Forelimb muscle (tissue), 1 donor: ENCODE measurements around the gene LIN9. TPM values are rescaled to one million over a fixed set of nuclear protein-coding genes. Genes with fewer than 3 reads are reported as not detected.
"Not testable (repeated sequence)": the region's sequence is repeated elsewhere in the genome, so short reads cannot be mapped to it uniquely, and the experiment has no call there.

Experiments used
- DNase-seq: peaks from one replicate; pipeline ENCODE4 v3.0.0-alpha.2; 2013; ENCODE audit warnings: low read depth
- polyA plus RNA-seq: library from polyadenylated mRNA; unstranded; fragments of 120-200 nt; gene quantifications from one replicate; pipeline ENCODE4 v1.2.1, GENCODE V29; 2013; ENCODE audit not compliant: insufficient read length

The LIN9 gene, protein sequence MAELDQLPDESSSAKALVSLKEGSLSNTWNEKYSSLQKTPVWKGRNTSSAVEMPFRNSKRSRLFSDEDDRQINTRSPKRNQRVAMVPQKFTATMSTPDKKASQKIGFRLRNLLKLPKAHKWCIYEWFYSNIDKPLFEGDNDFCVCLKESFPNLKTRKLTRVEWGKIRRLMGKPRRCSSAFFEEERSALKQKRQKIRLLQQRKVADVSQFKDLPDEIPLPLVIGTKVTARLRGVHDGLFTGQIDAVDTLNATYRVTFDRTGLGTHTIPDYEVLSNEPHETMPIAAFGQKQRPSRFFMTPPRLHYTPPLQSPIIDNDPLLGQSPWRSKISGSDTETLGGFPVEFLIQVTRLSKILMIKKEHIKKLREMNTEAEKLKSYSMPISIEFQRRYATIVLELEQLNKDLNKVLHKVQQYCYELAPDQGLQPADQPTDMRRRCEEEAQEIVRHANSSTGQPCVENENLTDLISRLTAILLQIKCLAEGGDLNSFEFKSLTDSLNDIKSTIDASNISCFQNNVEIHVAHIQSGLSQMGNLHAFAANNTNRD
- 6.7 TPM for polyA plus RNA-seq

DNA sequence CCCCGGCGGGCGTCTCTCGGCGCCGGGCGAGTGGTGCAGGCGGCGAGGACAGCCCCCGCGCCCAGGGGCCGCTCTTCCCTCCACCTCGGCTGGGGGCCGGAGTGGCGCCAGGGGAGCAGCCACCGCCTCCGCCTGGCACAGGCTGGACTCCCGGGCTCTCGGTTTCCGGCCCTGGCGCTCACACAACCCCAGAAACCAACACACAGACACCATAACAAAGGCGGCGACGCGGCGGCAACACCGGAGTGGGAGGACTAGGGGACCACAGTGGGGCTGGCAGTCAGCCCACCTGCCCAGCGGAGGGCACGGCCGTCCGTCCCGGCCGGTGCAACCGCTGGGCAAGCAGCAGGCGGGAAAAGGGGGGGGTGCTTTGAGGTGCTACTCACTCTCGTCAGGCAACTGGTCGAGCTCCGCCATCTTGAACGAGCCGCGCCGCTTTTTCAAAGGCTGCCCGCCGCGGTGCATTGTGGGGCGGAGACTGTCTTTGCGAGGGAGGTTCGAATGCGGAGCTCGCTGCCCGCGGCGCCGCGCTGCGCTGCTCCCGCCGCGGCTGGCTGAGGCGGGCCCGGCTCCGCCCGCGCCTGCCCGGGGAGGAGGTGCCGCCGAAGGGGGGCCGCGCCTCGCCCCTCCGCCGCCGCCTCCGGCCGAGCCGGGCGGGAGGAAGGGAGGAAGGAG lies at the start of gene LIN9:
LIN9 (minus strand) TSS at position 442 of the 675 bp plus-strand sequence; CDS start at position 417, 25 bp downstream.
- peak; percentile 61 for DNase-seq

DNA sequence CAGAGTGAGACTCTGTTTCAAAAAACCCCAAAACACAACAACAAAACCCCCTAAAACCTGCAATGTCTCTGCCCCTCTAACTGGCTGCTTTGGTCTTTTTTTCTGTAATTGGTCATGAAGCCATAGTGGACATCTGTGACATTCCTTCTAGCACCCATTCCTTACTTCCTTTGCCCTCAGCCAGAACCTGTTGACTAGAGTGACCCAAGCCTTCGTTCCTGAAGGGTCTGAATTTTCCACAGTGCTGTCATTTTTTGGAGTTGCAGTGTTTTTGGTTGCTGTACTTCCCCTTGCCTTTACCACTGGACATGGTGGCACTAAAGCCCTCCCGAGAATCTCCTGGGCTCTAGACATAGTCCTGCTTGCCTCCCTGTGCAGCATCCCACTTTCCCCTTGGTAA lies 48.5 kb upstream of the LIN9 start:
- no peak for DNase-seq

DNA sequence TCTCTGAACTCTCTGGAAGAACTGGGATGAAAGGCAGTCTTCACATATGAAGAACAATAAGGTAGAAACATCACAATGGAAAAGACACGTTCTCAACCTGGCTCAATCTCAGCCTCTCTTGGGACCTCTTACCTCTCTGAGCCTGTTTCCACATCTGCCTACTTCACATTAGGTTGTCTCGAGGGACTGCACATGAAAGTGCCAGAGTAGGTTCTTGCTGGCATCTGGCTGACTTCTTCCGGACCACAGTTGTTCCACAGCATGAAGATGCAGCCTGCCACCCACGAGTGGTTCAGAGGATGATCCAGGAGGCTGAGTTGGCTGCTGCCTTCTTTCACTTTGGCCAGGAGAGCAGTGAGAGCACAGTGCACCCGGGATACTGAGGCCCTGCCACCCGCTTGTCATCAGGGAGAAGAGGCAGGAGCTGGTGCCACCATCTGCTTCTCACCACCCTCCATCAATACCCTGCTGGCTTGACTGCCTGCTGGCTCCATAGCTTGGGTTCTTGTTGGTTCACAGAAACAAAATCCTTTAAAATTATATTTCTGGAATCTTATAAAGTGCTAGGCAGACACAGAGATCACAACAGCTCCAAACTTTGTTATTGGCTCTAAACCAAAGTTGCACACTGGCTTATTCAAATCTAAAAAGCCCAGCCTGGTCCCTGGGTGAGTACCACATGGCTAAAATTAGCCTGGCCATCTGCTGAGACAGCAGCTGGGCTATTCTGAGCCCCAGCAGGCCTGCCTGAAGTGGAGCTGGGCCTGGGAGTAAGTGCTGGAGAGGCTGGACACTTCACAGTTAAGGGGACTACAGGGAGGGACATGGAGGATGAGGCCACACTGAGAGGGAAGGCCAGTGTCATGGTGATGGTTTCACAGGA lies 46.9 kb upstream of the LIN9 start:
- DNase-seq: peak; percentile 19

DNA sequence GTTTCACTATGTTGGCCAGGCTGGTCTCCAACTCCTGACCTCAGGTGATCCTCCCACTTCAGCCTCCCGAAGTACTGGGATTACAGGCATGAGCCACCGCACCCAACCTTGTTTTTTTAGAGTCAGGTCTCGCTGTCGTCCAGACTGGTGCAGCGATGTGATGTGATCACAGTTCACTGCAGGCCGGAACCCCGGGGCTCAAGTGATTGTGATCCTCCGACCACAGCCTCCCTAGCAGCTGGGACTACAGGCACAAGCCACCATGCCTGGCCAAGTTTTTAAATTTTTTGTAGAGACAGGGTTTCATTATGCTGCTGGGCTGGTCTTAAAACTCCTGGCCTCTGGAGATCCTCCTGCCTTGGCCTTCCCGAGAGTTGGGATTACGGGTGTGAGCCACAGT lies 46.1 kb upstream of the LIN9 start:
- DNase-seq: no peak

DNA sequence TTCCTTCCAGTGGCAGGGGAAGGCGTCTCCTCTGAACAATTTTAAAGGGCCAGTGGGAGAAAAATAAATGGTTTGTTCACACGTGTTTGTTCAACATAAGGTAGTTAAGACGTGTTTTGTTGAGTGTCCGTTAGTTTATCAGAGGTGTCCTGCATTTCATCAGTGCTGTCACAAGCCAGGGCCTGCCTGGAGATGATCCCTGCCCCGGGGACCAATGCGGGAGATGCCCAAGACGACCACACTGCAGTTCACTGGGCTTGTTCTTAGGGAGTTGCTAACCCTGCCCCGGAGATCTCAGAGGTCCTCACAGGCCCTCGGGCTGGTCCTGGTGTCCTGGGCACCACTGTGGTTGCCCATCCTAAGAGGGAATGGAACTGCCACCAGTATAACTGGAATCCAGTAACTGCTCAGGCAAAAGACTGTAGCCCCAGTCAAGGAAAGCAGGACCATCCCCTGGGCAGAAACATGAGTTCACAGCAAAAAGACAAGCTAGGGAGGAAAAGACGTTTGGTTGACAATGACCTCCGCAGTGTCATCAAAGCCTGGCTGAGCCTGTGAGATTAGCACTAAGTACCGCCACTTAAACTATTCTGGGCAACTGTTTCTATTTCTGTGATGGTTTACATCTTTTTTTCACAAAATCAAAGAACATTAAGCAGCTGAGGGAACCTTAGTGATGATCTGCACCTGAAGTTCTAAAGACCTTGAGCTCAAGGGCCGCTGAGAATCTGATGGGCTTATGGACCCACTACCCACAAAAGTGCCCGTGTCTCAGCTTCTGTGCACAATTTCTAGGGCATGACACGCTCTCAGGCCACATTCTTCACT lies 44.9 kb upstream of the LIN9 start:
- no peak for DNase-seq

DNA sequence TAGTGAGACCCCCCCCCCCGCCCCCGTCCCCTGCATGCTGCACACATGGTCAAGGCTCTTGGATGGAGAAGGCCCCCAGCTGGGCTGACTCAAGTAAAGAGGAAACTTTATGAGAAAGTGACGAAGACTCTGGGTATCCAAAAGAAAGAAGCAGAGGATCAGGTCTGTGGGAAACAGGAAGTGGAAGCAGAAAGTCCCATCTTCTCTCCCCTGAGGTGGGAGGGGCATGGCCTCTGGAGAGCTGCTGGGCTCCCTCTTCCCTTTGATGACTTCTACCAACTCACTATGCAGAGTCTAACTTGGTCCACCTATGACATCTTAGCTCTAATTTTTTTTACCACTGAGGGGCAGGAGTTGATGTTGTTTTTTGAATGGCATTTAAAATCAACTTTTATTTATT lies 42.7 kb upstream of the LIN9 start:
- DNase-seq: no peak

DNA sequence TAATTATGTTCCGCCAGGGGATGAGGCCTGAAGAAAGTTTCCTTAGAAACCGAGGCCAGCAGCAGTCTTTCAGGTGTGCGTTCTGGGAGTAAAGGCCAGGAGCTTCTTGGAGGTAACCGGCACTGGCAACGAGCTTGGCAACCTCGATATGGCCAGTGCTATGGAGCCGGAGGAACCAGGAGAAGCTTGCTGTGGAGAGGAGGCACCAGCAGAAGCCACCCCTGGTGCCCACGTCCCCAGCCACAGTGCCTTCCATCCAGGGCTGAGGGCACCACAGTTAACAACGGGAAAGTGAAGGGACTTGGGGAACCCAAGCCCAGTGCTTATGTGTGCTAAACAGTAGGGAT lies 41.5 kb upstream of the LIN9 start:
- DNase-seq: no peak

DNA sequence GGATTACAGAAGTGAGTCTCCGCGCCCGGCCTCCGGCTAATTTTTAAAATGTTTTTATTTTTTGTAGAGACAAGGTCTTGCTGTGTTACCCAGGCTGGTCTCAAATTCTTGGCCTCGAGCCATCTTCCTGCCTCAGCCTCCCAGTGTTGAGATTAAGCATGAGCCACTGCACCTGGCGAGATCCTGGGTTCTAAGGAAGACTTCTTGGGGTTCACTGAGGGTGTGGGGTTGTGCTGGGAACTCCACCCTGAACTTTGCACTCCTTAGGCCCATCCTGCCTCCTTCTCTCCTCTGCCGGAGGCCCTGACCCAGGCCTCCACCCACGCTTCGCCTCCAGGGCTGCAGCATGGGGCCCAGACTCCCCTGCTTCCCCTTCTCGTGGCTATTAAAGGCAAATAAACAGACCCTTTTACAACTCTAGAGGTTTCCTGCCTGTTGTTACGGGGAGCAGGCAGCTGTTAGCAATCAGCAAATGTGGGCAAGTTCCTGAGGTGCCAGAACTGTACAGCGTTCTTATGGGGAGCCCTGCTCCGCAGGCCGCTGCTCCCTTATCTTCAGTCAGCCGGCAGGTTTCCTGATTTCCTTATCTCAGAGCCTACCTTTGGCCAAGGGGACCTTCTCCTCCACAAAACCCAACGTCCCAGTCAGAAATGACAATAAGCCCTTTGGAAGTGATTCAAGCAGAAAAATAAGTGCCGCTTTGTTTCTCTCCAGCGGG lies 41.0 kb upstream of the LIN9 start:
- DNase-seq: no peak

DNA sequence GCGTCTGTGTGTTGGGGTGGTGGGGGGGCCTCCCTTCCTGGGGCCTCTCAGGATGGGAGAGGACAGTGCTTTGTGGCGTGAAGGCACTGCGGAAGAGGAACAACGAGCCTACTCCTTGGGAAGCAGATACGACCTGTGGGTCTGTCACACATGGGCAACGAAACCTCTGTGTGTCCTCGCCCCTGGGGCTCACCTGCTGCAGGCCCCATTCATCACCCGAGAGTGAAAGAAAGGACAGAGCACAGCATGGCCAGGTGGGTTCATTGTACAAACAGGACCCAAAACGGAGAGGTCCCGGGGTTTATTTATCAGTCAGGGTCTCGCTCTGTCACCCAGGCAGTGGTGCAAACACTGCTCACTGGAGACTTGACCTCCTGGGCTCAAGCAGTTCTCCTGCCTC lies 40.1 kb upstream of the LIN9 start:
- DNase-seq: no peak

DNA sequence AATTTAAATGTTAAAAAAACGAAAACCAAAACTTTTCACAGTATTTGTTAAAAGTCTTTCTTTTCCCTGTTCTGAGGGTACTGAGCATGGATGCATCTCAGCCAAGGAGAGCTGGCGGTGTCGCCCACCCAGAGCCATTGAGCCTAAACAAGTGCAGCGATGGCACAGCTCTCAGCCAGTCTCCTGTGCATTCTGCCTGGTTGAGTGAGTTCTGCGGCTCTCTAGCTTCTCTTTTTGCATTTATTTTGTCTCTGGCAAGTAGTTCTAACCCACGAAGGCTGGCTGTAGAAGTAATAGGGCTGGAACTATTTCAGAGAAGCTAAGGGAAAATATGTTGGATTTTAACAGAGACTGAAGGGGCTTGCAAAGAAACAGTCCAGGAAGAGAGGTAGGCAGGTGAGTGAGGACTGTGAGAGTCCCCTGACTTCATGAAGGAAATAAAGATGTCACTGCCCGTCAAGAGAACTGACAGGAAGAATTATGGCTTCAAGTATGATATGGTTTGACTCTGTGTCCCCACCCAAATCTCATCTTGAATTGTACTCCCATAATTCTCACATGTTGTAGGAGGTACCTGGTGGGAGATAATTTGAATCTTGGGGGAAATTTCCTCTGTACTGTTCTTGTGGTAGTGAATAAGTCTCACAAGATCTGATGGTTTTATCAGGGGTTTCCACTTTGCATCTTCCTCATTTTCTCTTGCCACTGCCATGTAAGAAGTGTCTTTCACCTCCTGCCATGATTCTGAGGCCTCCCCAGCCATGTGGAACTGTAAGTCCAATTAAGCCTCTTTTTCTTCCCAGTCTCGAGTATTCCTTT lies 35.7 kb upstream of the LIN9 start:
- DNase-seq: no peak

DNA sequence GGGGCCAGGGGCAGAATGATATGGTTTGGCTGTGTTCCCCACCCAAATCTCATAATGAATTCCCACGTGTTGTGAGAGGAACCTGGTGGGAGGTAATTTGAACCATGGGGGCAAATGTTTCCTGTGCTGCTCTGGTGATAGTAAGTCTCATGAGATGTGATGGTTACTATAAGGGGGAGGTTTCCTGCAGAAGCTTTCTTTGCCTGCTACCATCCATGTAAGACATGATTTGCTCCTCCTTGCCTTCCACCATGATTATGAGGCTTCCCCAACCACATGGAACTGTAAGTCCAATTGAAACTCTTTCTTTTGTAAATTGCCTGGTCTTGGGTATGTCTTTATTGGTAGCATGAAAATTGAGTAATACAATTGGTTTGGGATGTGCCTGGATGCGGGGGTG lies 33.7 kb upstream of the LIN9 start:
- no peak for DNase-seq

DNA sequence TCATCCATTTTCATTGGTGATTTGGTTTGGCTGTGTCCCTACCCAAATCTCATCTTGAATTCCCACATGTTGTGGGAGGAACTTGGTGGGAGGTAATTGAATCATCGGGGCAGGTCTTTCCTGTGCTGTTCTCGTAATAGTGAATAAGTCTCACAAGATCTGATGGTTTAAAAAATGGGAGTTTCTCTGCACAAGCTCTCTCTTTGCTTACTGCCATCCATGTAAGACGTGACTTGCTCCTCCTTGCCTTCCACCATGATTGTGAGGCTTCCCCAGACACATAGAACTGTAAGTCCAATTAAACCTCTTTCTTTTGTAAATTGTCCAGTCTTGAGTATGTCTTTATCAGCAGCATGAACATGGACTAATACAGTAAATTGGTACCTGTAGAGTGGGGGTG lies 31.1 kb upstream of the LIN9 start:
- DNase-seq: not testable (repeated sequence)

DNA sequence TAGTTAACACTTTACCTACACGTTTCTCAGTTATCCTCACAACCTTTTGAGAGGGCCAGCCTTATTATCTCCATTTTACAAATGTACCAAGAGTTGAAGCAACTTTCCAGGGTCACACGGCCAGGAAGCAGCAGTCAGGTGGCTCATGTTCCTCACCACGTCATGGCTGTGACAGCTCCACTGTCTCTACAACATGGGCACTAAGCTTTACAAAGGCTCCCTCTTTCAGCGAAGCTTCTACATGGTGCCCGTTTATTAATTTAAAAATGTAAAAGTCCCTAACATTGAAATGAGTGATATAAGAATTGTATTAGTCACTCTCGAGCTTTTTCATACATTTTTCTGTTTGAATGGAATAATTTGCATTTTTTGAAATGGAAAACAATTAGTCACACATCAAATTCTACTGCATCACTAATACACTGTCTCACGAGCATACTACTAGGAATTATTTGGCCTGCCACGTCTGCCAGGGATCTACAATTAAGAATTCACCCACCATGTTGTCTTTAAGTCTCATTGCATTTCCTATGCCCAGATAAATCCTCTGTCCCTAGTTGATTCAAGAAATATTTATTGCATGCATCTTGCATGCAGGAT lies 28.4 kb upstream of the LIN9 start:
- DNase-seq: no peak

DNA sequence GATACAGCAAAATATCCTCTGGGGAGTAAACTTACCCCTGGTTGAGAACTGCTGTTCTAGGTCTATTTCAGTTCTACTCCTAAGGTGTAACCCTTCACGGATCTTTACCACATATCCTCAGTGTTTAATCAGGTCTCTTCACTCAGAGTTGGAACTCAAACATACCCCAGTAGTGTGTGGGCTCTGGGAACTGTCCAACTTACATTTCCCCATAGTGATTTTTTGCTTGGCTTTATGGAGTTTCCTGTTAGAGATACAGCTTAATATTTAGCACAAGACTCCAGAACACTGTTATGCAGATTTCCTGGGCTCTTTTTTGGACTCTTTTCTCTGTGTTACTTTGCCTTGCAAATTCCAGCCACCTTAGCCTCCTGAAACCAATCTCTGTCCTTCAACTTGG lies 26.7 kb upstream of the LIN9 start:
- no peak for DNase-seq

DNA sequence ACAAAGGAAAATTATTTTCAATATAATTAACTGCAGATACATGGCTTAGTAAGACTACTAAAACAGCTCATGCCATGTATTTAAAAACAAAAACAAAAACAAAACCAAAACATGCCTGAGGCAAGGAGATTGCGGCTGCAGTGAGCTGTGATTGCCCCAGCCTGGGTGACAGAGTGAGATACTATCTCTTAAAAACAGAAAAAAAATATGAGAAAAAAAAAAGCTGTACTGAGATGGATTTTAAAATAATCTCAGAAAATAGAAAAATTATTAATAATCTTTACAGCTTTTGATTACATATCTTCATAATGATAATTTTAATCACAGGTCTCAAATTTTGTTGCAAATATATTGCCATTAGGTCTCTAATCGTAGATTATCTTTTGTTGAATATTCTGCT lies 24.0 kb upstream of the LIN9 start:
- DNase-seq: no peak

DNA sequence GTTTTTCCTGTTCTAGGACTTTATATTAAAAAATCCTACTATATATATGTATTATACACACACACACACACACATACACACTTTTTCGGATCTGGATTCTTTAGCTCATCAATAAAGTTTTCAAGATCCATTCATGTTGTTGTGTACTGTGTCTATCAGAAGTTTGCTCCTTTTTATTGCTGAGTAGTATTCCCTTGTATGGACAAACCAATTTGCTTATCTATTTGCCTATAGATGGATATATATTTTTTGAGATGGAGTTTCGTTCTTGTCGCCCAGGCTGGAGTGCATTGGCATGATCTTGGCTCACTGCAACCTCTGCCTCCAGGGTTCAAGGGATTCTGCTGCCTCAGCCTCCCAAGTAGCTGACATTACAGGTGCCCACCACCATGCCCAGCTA lies 20.3 kb upstream of the LIN9 start:
- no peak for DNase-seq

DNA sequence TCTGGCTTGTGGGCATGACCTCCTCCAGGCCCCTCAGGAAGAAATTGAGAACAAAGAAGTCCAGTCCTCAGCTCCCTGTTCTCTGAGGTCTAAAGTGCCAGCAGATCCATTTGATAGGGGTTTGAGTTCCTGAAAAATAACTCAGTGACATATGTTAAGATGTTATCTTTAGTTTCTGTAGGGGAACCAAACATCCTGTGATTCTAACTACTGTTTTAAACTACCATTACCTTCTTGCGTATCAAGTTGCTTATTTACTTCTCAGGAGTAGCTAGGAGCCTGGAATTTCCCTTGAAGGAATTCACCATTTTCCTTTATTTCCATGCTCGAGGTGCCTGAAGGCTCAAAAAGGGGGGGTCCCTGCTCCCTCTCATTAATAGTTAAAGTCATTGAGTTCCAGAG lies 18.8 kb upstream of the LIN9 start:
- DNase-seq: no peak

DNA sequence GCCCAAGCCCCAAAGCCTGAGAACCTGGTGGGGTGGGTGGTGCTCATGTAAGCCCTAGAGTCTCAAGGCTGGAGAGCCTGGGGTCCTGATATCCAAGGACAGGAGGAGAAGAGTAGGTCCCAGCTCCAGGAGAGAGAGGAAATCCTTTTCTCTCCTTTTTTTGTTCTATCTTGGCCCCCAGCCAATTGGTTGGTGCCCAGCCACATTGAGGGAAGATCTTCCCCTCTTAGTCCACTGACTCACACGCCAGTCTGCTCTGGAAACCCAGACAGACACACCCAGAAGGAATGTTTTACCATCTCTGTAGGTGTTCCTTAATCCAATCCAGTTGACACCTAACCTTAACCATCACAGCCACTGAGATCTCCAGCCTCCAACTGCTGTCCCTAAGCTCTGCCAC lies 16.2 kb upstream of the LIN9 start:
- no peak for DNase-seq

DNA sequence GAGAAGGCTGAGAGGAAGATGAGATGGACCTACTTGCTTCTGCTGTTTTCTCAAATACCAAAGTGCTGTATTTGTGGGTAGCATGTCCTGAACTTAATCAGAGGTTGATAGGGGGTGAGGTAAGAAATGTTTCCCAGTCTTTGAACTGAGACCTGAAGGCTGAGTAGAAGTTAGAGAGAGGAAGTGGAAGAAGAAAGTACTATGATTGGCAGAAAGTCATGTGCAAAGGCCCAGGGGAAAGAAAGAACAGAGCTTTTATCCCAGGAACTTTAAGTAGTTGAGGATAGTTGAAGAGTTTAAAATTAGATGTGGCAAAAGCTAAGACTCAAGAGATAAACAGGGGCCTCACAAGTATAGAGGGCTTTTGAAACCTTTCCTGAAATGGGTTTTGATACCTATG lies 15.5 kb upstream of the LIN9 start:
- DNase-seq: no peak
